ENCODE measurements around the gene TMEM250. TPM values are rescaled to one million over a fixed set of nuclear protein-coding genes. Genes with fewer than 3 reads are reported as not detected.
A peak's percentile ranks its signal among the peaks of the same experiment; 100 is the strongest.

Gene TMEM250
- polyA plus RNA-seq, 1 donor (not counting 4 experiments of a cell fraction or from before 2014, with no cell fraction given) = 9.9 TPM

- H3K4me2 ChIP-seq (ENCODE audit: control insufficient read depth, extremely low read depth, insufficient read depth, low read depth, low read length) = no peak overlapping the region
- peaks cover 6% of the 10 kb centered on the region for H3K9me3 ChIP-seq (ENCODE audit: control insufficient read depth, low read depth, low read length)
- H3K4me3 ChIP-seq (ENCODE audit: control insufficient read depth in 2 of 3, extremely low read depth in 1 of 3, insufficient read depth in 2 of 3, low read depth in 1 of 3, low read length in 3 of 3) = no peak overlapping the region
- TF ChIP-seq, protein P1, sequence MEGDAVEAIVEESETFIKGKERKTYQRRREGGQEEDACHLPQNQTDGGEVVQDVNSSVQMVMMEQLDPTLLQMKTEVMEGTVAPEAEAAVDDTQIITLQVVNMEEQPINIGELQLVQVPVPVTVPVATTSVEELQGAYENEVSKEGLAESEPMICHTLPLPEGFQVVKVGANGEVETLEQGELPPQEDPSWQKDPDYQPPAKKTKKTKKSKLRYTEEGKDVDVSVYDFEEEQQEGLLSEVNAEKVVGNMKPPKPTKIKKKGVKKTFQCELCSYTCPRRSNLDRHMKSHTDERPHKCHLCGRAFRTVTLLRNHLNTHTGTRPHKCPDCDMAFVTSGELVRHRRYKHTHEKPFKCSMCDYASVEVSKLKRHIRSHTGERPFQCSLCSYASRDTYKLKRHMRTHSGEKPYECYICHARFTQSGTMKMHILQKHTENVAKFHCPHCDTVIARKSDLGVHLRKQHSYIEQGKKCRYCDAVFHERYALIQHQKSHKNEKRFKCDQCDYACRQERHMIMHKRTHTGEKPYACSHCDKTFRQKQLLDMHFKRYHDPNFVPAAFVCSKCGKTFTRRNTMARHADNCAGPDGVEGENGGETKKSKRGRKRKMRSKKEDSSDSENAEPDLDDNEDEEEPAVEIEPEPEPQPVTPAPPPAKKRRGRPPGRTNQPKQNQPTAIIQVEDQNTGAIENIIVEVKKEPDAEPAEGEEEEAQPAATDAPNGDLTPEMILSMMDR (optimal IDR thresholded peaks at IDR 0.05 in 1 of 3, IDR thresholded peaks at IDR 0.05 in 1 of 3, conservative IDR thresholded peaks at IDR 0.05 in 1 of 3; ENCODE audit: extremely low read depth in 1 of 3, insufficient read depth in 2 of 3, low read length in 3 of 3) = no peak
- TF ChIP-seq EZH2 (IDR thresholded peaks at IDR 0.05; ENCODE audit: low read length) = no peak
- no peak overlapping the region for H2AFZ ChIP-seq (ENCODE audit: control insufficient read depth, low read length)
- H3K27ac ChIP-seq (ENCODE audit: control insufficient read depth, insufficient read depth, low read length) = peak overlapping the region; percentile 20
- dilution Hi-C loops (cut with MboI; ENCODE audit: extremely low pct_ligation_motif_present, low sequenced_read_pairs) = no loop called here
- H3K4me1 ChIP-seq (ENCODE audit: control insufficient read depth, extremely low read depth, insufficient read depth, low read length) = peaks cover 29% of the 10 kb centered on the region
- no peak for DNase-seq (ENCODE audit: low read depth, low spot score)
- no peaks in the 10 kb centered on the region for H4K20me1 ChIP-seq (ENCODE audit: control insufficient read depth, extremely low read depth, insufficient read depth, low read length)
- H3K79me2 ChIP-seq (ENCODE audit: control insufficient read depth, insufficient read depth, low read length) = no peaks in the 10 kb centered on the region
- FAIRE-seq = no peak
- H3K9me1 ChIP-seq (ENCODE audit: control insufficient read depth, extremely low read depth, insufficient read depth, low read length) = no peaks in the 10 kb centered on the region
- no peaks in the 10 kb centered on the region for H3K36me3 ChIP-seq (ENCODE audit: control insufficient read depth in 2 of 2, extremely low read depth in 1 of 2, insufficient read depth in 2 of 2, low read length in 2 of 2)
- peaks cover 37% of the 10 kb centered on the region for H3K27me3 ChIP-seq (ENCODE audit: control insufficient read depth, extremely low read depth, insufficient read depth, low read length)
- peak overlapping the region; percentile 28 for H3K9ac ChIP-seq (ENCODE audit: control insufficient read depth, extremely low read depth, insufficient read depth, low read length)
Measured at GRCh38 chr9:136107155-136107952, 11.3 kb downstream of the TMEM250 start.

GRCh38 chr9:136105398-136106135, 13.1 kb downstream of the TMEM250 start:
- H3K27me3 ChIP-seq (ENCODE audit: control insufficient read depth, extremely low read depth, insufficient read depth, low read length) = peaks cover 37% of the 10 kb centered on the region
- DNase-seq (ENCODE audit: low read depth, low spot score) = no peak
- no peaks in the 10 kb centered on the region for H4K20me1 ChIP-seq (ENCODE audit: control insufficient read depth, extremely low read depth, insufficient read depth, low read length)
- no peak overlapping the region for H2AFZ ChIP-seq (ENCODE audit: control insufficient read depth, low read length)
- H3K4me1 ChIP-seq (ENCODE audit: control insufficient read depth, extremely low read depth, insufficient read depth, low read length) = peaks cover 28% of the 10 kb centered on the region
- FAIRE-seq = no peak
- dilution Hi-C loops (cut with MboI; ENCODE audit: extremely low pct_ligation_motif_present, low sequenced_read_pairs) = no loop called here
- H3K79me2 ChIP-seq (ENCODE audit: control insufficient read depth, insufficient read depth, low read length) = no peaks in the 10 kb centered on the region
- H3K4me3 ChIP-seq (ENCODE audit: control insufficient read depth in 2 of 3, extremely low read depth in 1 of 3, insufficient read depth in 2 of 3, low read depth in 1 of 3, low read length in 3 of 3) = no peak overlapping the region
- no peak overlapping the region for H3K27ac ChIP-seq (ENCODE audit: control insufficient read depth, insufficient read depth, low read length)
- H3K9ac ChIP-seq (ENCODE audit: control insufficient read depth, extremely low read depth, insufficient read depth, low read length) = no peak overlapping the region
- H3K9me3 ChIP-seq (ENCODE audit: control insufficient read depth, low read depth, low read length) = peaks cover 6% of the 10 kb centered on the region
- TF ChIP-seq, protein P1 (optimal IDR thresholded peaks at IDR 0.05 in 1 of 3, IDR thresholded peaks at IDR 0.05 in 1 of 3, conservative IDR thresholded peaks at IDR 0.05 in 1 of 3; ENCODE audit: extremely low read depth in 1 of 3, insufficient read depth in 2 of 3, low read length in 3 of 3) = no peak
- TF ChIP-seq EZH2 (IDR thresholded peaks at IDR 0.05; ENCODE audit: low read length) = no peak
- H3K9me1 ChIP-seq (ENCODE audit: control insufficient read depth, extremely low read depth, insufficient read depth, low read length) = no peaks in the 10 kb centered on the region
- H3K4me2 ChIP-seq (ENCODE audit: control insufficient read depth, extremely low read depth, insufficient read depth, low read depth, low read length) = no peak overlapping the region
- no peaks in the 10 kb centered on the region for H3K36me3 ChIP-seq (ENCODE audit: control insufficient read depth in 2 of 2, extremely low read depth in 1 of 2, insufficient read depth in 2 of 2, low read length in 2 of 2)

All from keratinocyte (primary cell).